Measurements from ENCODE around the gene RPSA. TPM values are rescaled to one million over a fixed set of nuclear protein-coding genes. Genes with fewer than 3 reads are reported as not detected.
A peak's percentile ranks its signal among the peaks of the same experiment; 100 is the strongest.

The RPSA gene
- total and polyA plus RNA-seq, 9 of the 15 experiments (the other 6 are each of a cell fraction or from before 2014, with no cell fraction given), result 2,290 to 4,272 (median 2,730) TPM

GRCh38 chr3:39383045-39383880 is 23.3 kb upstream of the RPSA start, which contains the start of gene SLC25A38 (continued):
- TF ChIP-seq HES1 (IDR thresholded peaks at IDR 0.05; ENCODE audit: low read depth) (no peak), E2F8 (IDR thresholded peaks at IDR 0.05; ENCODE audit: low read depth, partially characterized antibody) (peak; percentile 81), ID3 (CRISPR knock-in tag; IDR thresholded peaks at IDR 0.05) (no peak), ID3 (tag; IDR thresholded peaks at IDR 0.05) (no peak; the same call in 1 of the 2 replicates), EGR1 (conservative IDR thresholded peaks at IDR 0.05) (no peak), MCM2 (IDR thresholded peaks at IDR 0.05; ENCODE audit: low read depth) (no peak), BRD9 (IDR thresholded peaks at IDR 0.05; ENCODE audit: low read depth, partially characterized antibody) (peak; percentile 50), OTX1 (CRISPR knock-in tag; IDR thresholded peaks at IDR 0.05) (no peak), SLC30A9 (CRISPR knock-in tag; IDR thresholded peaks at IDR 0.05) (no peak), RREB1 (CRISPR knock-in tag; IDR thresholded peaks at IDR 0.05) (0 out of 2 replicates have a peak, but pooled peaks have one; percentile 34), ZNF778 (CRISPR knock-in tag; IDR thresholded peaks at IDR 0.05) (no peak), ZBTB2 (IDR thresholded peaks at IDR 0.05) (0 out of 2 replicates have a peak, but pooled peaks have one; percentile 78), ARID2 (IDR thresholded peaks at IDR 0.05) (no peak), FOSL1 (tag; conservative IDR thresholded peaks at IDR 0.05) (peak; percentile 54; the same call in 1 of the 2 replicates), ZC3H8 (IDR thresholded peaks at IDR 0.05) (no peak), TFAM (CRISPR knock-in tag; conservative IDR thresholded peaks at IDR 0.05) (no peak)
